PC-3 (cell line): ENCODE measurements around the gene KIR3DL1. TPM values are rescaled to one million over a fixed set of nuclear protein-coding genes. Genes with fewer than 3 reads are reported as not detected.
"Not testable (repeated sequence)": the region's sequence is repeated elsewhere in the genome, so short reads cannot be mapped to it uniquely, and the experiment has no call there.

Experiments
- ATAC-seq: fragments of 200-7000 bp; cut with Tn5 transposase; 2 replicates; pipeline ENCODE4 v1.9.1; 2020; ENCODE audit warnings: mild to moderate bottlenecking, moderate library complexity
- BruUV-seq: library from RNA; stranded (reverse); fragments of 400-500 nt; replicated peaks from 2 replicates; lab custom pipeline; 2021; lab: Mats Ljungman, UMichigan
- CTCF ChIA-PET: fragments of 300-600 bp; sonication (Branson Sonifier 250); formaldehyde crosslinking; loops from one replicate; lab custom pipeline; 2022; ENCODE audit warnings: antibody characterized with exemption; lab: Charles Lee
- POLR2A ChIA-PET: fragments of 300-600 bp; sonication (Branson Sonifier 250); formaldehyde crosslinking; loops from one replicate; lab custom pipeline; 2022; ENCODE audit warnings: antibody characterized with exemption; ENCODE audit not compliant: unreplicated experiment; lab: Charles Lee
- DNase-seq: peaks from one replicate; pipeline ENCODE4 v3.0.0-alpha.2; 2015
- H2AFZ ChIP-seq: fragments of 300-600 bp; sonication (generic); 2 replicates; pipeline ENCODE4 v1.6.0; 2016; ENCODE audit warnings: antibody characterized with exemption, low read length
- H3F3A ChIP-seq: fragments of 300-600 bp; sonication (generic); one replicate; pipeline ENCODE4 v1.6.0; 2017; ENCODE audit warnings: antibody characterized with exemption, low read length, control low read depth, mild to moderate bottlenecking; ENCODE audit not compliant: unreplicated experiment
- H3K27ac ChIP-seq: fragments of 300-600 bp; sonication (generic); 2 replicates; pipeline ENCODE4 v1.5.1; 2016; ENCODE audit warnings: mild to moderate bottlenecking, low read length
- H3K27me3 ChIP-seq: fragments of 300-600 bp; sonication (generic); 2 replicates; pipeline ENCODE4 v1.6.1; 2016; ENCODE audit warnings: low read length, mixed read lengths
- H3K36me3 ChIP-seq: fragments of 300-600 bp; sonication (generic); 2 replicates; pipeline ENCODE4 v1.6.1; 2016; ENCODE audit warnings: low read depth, mixed run types, low read length, mixed read lengths
- H3K4me1 ChIP-seq: fragments of 300-600 bp; sonication (generic); 2 replicates; pipeline ENCODE4 v1.5.1; 2016; ENCODE audit warnings: low read length; ENCODE audit not compliant: insufficient read depth
- H3K4me2 ChIP-seq: fragments of 300-600 bp; sonication (generic); 2 replicates; pipeline ENCODE4 v1.6.0; 2016; ENCODE audit warnings: low read length
- H3K4me3 ChIP-seq: fragments of 300-600 bp; sonication (generic); 2 replicates; pipeline ENCODE4 v1.5.1; 2016; ENCODE audit warnings: mild to moderate bottlenecking, low read length, mixed read lengths
- H3K79me2 ChIP-seq: fragments of 300-600 bp; sonication (generic); 2 replicates; pipeline ENCODE4 v1.6.1; 2017; ENCODE audit warnings: low read length, mixed read lengths
- H3K9ac ChIP-seq: fragments of 300-600 bp; sonication (generic); 2 replicates; pipeline ENCODE4 v1.6.0; 2016; ENCODE audit warnings: mild to moderate bottlenecking, low read length
- H3K9me2 ChIP-seq: fragments of 300-600 bp; sonication (generic); replicated peaks from 2 replicates; pipeline ENCODE4 v1.6.1; 2016; ENCODE audit warnings: mixed run types, low read length, mixed read lengths
- H3K9me3 ChIP-seq: fragments of 300-600 bp; sonication (generic); 2 replicates; pipeline ENCODE4 v1.6.1; 2016; ENCODE audit warnings: low read length, mixed read lengths
- H4K20me1 ChIP-seq: fragments of 300-600 bp; sonication (generic); 2 replicates; pipeline ENCODE4 v1.6.1; 2016; ENCODE audit warnings: low read length, mixed read lengths
- intact Hi-C: fragments of 100-400 bp; cut with micrococcal nuclease; formaldehyde crosslinking; loops from 2 replicates; pipeline ENCODE4 v1.9.0; 2023
- total RNA-seq: library from RNA; depleted of rRNA; stranded (reverse); fragments of >200 nt; gene quantifications from 2 replicates; pipeline ENCODE4 v1.2.3, GENCODE V29; 2014

The KIR3DL1 gene
- total RNA-seq, 1 experiment from 2014 or later = not detected

GRCh38 chr19:54835126-54835525 lies 18.9 kb downstream of the KIR3DL1 start:
- ATAC-seq, H3K4me2 ChIP-seq, intact Hi-C loops, BruUV-seq, H3K9me2 ChIP-seq, H4K20me1 ChIP-seq, H3K36me3 ChIP-seq, POLR2A ChIA-PET, CTCF ChIA-PET, H3K79me2 ChIP-seq, H3K9me3 ChIP-seq, H2AFZ ChIP-seq, H3K4me3 ChIP-seq, H3K27ac ChIP-seq, H3F3A ChIP-seq, H3K27me3 ChIP-seq, DNase-seq, H3K4me1 ChIP-seq, H3K9ac ChIP-seq: not testable (repeated sequence)

GRCh38 chr19:54837522-54837921 lies 21.3 kb downstream of the KIR3DL1 start:
- H3K27me3 ChIP-seq, H2AFZ ChIP-seq, H3F3A ChIP-seq, DNase-seq, H3K4me3 ChIP-seq, ATAC-seq, BruUV-seq, H3K9me3 ChIP-seq, H3K79me2 ChIP-seq, H3K27ac ChIP-seq, H4K20me1 ChIP-seq, intact Hi-C loops, H3K9me2 ChIP-seq, H3K36me3 ChIP-seq, POLR2A ChIA-PET, CTCF ChIA-PET, H3K4me2 ChIP-seq, H3K4me1 ChIP-seq, H3K9ac ChIP-seq: not testable (repeated sequence)

- BruUV-seq, CTCF ChIA-PET: not testable (repeated sequence)
Measured at GRCh38 chr19:54843171-54843570, 26.9 kb downstream of the KIR3DL1 start.

GRCh38 chr19:54850061-54850640 lies 33.9 kb downstream of the KIR3DL1 start, which contains the start of gene KIR3DL2:
TSS of gene KIR3DL2 (plus strand) at chr19:54850443. CDS start at chr19:54850476, 33 bp downstream.
- intact Hi-C loops = not testable (repeated sequence)

More at GRCh38 chr19:54843171-54843570, 26.9 kb downstream of the KIR3DL1 start:
- H3K27ac ChIP-seq, H3K9ac ChIP-seq, H3K4me1 ChIP-seq, H3K4me3 ChIP-seq, H4K20me1 ChIP-seq, POLR2A ChIA-PET, H2AFZ ChIP-seq, intact Hi-C loops, H3F3A ChIP-seq, H3K79me2 ChIP-seq, DNase-seq, ATAC-seq, H3K9me2 ChIP-seq, H3K4me2 ChIP-seq, H3K36me3 ChIP-seq, H3K9me3 ChIP-seq: not testable (repeated sequence)
- H3K27me3 ChIP-seq = peaks cover 34% of the 10 kb centered on the region

More at GRCh38 chr19:54850061-54850640, 33.9 kb downstream of the KIR3DL1 start, which contains the start of gene KIR3DL2:
- H3K4me1 ChIP-seq, ATAC-seq, H3F3A ChIP-seq, CTCF ChIA-PET, H3K79me2 ChIP-seq, BruUV-seq, H3K4me2 ChIP-seq, H3K9me3 ChIP-seq, H3K9ac ChIP-seq, H3K9me2 ChIP-seq, POLR2A ChIA-PET, H3K27ac ChIP-seq, H4K20me1 ChIP-seq, DNase-seq, H2AFZ ChIP-seq, H3K4me3 ChIP-seq, H3K36me3 ChIP-seq: not testable (repeated sequence)
- H3K27me3 ChIP-seq = peaks cover 43% of the 10 kb centered on the region
